Limb (tissue), 2 donors: ENCODE results near the gene HPN.
"Not testable (repeated sequence)": the region's sequence is repeated elsewhere in the genome, so short reads cannot be mapped to it uniquely, and the experiment has no call there.

Source experiments
- DNase-seq, 2 donors: peaks; one replicate each; pipeline ENCODE4 v3.0.0-alpha.2; 2016; ENCODE audit errors: extremely low spot score in 2 of 2

Gene HPN

DNA sequence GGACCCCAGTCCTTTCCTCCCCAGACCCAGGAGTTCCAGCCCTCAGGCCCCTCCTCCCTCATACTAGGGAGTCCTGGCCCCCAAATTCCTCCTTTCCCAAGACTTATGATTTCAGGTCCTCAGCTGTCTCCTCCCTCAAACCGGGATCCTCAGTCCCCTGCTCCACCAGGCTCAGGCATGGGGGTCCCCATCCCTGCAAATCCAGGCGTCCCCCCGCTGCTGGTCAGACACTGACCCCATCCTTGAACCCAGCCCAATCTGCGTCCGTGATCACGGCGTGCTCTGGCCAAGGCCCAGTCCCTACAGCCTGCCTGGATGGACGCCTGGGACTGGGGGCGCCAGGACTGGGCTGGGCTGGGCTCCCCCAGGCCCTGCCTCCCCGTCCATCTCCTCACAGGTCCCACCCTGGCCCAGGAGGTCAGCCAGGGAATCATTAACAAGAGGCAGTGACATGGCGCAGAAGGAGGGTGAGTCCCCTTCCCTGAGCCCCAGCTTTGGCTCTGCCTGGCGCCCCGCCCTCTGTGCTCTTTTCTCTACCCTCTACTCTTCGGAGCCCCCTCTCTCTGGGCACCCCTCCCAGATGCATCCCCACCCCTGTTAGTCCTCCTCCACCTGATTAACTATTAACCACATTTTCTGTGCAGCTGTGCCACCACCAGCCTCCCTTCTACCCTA, 672 bp downstream of the HPN start:
- no peak for DNase-seq

DNA sequence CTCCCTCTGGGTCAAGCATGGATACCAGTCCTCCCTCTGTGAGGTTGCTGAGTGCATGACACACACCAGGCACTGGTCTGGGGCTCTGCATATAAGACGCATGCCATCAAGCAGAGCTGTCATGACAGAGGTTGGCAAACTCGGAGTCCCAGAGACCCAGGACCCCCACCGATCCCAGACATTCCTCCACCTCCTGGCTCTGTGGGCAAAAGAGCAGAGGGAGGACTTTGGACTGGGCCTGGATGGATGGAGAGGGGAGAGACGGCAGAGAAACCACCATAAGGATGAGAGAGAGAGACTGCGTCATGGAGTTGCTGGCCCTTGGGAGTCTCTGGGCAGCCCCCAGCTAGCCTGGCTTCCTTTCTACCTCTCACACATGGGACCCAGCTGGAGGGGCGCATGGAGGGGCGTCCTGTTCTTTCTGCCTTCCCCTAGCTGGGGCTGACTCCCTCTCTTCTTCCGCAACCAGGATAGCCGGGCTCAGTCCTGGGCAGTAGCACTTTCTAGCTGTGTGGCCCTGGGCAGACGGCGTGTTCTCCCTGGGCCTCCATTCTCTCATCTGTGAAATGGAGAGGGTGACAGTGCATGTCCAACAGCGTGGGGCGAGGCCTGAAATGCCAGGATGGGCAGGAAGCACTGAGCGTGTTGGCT, 1.6 kb downstream of the HPN start:
- no peak for DNase-seq

DNA sequence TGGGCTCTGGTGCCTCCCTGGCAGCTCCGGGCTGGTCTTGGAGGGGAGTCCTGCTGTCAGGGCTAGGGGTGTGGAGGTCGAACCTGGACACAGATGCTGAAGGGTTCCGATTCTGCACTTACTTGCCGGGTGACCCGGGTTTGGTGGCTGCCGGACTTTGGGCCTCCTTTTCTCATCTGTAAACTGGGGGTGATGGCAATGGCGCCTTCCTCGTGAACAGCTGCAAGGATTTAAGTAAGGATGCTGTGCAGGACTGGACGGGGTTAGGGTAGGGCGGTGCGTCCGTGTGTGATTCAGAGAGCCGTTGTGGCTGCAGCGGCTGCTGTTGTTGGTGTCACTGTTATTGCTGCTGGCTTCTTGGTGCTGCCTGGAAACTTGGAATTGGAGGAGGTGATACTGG, 2.4 kb downstream of the HPN start:
- no peak for DNase-seq

DNA sequence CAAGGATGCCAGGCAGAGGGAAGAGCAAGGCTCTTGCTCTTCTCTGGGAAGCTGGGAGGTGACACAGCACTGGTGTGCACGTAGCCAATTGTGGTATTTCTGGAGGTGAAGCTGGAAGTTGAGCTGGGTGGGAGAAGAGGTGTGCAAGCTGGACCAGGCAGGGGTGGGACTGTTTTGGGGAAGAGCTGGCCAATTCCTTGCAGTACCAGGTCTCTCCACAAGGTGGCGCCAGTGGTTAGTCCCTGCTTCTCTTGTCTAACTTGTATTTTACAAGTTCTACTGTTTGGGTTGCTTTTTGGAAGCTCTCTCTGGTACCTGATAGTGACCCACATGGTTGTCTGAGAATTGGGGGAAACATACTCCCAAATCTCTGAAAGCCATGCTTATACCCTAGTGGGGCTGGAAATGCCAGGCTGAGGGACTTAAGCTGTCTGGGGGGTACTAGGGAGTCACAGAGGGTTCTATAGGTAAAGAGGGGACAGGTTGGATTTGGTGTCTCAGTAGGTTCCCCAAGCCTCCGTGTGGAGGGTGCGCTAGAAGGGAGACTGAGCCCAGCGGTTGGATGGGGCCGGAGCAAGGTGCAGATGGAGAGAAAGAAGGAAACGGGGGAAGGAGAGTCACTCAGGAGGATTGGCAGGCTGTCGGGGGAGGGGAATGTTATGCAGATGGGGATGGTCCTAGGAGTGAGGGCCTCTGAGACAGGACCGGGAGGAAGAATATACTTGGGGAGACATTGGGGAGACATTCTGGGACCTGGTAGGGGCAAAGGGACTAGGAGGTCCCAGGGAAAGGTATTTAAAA, 3.0 kb downstream of the HPN start:
- DNase-seq: peak in 1 of 2 donors; percentile 80

DNA sequence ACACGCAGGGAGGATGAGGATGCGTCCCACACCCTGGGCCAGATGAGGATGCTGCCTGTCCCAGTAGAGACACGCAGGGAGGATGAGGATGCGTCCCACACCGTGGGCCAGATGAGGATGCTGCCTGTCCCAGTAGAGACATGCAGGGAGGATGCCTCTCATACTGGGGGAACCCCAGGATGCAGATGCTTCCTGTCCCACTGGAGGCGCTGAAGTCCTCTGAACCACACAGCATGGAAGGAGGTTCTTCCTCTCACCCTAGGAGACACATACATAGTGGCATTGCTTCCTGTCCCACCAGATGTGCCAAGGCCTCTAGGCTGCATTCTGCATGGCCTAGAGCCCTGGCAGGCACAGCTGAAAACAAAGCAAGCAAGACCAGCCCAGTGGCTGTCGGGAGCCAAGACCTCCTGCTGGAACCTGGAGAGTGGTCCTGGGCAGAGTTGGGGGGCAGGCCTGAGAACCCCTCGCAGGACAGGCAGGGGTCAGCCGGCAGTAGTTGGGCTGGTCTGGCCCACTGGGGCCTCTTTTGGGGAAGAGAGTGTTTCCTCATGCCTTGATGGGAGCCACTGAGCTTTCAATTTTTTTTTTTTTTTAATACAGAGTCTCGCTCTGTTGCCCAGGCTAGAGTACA, 4.3 kb downstream of the HPN start:
- DNase-seq: no peak

DNA sequence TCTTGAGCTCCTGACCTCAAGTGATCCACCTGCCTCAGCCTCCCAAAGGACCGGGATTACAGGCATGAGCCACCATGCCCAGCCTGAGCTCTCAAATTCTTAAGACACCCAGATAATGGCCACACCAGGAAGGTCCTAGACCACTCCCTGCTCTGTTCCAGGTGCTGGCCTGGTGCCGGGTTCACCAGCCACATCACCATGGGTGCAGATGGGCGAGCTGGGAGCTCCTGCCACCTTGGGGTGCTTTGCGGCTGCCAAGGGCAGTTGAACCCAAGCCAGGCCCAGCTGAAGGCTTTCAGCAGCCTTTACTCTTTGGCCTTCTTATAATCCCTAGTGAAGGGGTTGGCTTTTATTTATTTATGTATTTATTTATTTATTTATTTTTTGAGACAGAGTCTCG, 4.9 kb downstream of the HPN start:
- DNase-seq: no peak

DNA sequence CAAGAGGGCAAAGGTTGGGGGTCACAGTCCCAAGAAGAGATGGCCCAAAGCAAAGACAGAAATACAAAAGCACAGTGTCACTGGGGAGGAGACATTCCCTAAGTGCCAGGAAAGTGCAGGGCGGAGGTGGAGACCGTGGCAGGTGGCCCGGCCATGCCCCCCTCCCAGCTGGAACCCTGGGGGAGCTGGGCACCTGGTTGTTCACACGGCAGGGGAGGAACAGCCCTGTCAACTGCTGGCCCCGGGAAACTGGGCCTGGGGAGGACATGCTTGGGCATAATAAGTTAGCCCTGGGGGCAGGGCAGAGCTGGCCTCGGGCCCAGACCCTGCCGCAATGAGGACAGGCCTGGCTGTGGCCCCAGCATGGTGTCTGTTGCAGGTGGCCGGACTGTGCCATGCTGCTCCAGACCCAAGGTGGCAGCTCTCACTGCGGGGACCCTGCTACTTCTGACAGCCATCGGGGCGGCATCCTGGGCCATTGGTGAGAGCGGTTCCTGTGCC, 7.4 kb downstream of the HPN start:
- no peak for DNase-seq

DNA sequence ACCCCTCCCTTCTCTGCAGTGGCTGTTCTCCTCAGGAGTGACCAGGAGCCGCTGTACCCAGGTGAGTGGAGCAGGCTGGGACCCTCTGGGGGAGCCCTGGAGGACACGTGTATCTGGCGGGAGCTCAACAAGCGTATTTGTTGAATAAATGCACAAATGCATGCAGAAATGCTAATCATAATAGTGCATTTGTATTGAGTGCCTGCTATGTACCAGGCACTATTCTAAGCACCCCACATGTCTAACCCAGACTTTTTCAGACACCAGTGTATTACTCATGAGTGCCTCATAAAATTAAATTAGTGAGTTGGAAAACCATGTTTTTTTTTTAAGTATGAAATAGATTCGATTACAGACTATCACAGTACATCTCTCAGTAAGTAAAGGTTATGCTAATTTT, 7.9 kb downstream of the HPN start:
- DNase-seq: no peak

DNA sequence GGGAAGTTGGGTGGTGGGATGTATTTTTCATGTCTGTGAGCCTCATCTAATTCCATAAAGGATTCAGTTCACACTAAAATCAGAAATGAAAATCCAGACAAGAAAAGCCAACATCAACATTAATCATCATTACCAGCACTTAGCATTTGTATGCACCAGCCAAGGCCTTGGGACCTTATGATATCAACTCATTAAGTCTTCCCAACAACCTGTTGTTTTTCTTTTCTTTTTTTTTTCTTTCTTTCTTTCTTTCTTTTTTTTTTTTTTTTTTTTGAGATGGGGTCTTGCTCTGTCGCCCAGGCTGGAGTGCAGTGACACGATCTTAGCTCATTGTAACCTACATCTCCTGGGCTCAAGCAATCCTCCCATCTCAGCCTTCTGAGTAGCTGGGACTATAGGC, 9.1 kb downstream of the HPN start:
- DNase-seq: not testable (repeated sequence)

DNA sequence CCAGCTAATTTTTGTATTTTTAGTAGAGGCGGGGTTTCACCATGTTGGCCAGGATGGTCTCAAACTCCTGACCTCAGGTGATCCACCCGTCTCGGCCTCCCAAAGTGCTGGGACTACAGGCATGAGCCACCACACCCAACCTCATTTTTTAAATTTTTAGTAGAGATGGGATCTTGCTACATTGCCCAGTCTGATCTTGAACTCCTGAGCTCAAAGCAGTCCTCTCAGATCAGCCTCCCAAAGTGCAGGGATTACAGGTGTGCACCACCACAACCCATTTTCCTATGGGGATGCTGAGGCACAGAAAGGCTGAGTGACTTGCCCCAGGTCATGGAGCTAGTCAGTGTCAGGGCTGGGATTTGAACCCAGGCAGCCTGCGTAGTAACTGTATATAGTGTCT, 9.7 kb downstream of the HPN start:
- DNase-seq: not testable (repeated sequence)

DNA sequence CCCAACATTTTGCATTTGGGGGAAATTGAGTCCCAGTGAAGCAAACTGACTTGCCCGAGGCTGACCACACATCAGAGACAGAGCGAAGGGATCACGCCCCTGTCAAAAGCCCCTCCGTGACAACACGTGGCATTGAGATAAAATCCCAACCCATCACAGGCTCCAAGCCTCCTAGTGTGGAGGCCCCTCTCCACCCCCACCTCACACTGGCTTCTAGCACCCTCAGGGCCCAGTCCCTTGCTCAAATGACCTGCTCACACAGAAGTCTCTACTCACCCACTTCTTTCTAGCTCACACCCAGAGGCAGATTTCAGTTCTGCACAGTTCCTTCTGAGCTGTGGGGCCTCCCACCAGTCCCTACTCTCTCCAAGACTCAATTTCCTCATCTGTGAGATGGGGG, 10.3 kb downstream of the HPN start:
- DNase-seq: no peak

DNA sequence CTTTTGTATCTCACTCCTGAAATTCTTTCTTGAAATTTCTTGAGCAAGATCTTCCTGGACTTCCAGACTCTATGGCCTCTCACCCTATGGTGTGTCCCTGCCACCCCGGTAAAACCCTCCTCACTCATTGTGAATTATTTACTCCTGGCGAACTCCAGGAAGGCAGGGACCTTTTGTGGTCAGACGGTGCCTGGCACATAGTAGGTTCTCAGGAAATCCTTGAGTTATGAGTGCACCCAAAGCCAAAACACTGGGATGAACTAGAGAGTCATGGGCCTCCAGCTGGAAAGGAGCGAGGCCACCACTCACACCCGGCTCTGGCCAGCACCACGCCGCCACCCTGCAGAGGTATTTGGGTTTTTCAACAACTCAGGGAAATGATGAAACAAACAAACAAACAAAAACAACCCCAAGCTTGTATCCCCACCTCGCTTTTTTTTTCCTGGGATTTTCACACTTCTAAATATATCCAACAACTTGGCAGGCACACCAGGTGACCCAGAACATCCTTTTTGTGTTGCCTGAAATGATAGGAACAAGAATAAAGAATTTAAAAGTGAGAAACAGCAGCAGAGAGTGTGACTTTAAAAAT, 11.2 kb downstream of the HPN start:
- no peak for DNase-seq

DNA sequence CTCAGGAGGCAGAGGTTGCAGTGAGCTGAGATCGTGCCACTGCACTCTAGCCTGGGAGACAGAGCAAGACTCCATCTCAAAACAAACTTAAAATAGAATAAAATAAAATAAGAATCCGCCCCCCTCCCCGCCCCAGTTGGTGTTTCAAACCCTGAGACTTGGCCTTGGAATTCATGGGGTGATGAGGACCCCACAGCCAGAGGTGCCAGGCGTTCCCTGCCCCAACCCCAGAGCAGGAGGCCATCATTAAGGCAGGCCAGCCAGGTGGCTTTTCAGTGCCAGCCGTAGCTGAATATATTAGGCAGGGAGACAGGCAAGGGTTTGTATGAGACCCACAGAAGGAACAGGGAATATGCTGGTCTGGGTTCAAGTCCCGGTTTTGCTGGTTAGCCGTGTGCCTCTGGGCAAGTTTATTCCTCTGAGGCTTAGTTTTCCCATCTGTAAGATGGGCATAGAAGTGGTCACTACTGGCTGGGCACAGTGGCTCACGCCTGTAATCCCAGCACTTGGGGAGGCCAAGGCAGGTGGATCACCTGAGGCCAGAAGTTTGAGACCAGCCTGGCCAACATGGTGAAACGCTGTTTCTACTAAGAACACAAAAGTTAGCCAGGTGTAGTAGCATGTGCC, 12.3 kb downstream of the HPN start:
- DNase-seq: no peak

DNA sequence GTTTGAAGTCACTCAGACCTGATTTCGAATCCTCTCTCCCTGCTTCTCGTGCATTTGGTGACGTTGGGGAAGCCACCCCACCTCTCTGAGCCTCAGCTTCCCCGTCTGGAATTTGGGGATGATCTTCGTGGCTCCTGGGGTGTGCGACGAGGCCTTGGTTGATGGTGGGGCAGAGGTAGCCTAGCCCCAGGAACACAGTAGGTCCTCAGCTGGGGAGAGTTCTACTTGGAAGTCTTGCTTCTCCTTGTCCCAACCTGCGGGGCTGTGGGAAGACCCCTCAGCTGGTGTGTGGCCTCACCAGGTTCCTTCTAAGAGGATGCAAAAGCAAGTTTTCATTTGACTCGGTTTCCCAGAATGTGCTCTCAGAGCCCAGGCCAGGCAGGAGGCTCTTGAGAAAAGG, 13.1 kb downstream of the HPN start:
- DNase-seq: no peak

DNA sequence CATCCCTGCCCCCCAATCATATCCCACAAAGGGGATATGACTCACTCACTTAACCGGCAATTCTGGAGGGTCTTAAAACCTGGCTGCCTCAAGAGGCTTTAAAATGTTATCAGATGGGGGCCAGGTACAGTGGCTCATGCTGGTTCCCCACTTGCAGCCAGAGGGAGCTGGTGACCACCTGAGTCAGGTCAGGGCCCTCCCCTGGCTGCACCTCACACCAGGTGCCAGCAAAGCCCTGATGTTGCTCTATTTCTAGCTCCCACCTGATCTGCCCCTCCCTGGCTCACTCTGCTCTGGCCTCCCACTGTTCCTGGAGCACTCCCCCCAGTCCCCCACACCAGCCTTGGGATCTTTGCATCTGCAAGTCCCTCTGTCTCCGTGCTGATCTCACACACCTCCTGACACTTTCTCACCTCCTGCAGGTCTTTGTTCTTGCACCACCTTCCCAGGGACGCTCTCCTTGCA, 14.2 kb downstream of the HPN start:
- DNase-seq: no peak

DNA sequence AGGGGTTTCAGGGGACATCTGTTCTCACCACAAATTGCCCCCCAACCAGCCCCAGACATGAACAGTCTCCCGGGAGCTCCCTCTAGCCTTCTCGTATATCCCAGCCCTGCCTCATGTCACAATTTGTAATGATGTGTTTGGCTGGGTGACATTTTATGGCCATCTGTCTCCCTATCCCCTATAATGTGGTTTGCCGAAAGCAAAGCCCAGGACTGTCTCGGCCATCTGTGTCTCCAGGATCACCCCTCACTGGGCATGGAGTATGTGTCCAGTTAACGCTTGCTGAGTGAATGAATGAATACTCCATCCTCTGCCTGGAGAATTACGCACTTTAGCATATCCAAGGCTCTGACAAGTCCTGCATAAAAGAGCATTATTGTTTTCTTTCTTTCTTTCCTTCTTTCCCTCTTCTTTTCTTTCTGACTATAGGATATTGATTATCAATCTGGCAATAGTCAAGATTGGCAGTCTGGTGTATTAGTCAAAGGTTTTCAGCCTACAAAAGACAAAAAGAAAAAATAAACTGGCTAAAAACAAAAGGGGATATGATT, 15.1 kb downstream of the HPN start:
- no peak for DNase-seq

DNA sequence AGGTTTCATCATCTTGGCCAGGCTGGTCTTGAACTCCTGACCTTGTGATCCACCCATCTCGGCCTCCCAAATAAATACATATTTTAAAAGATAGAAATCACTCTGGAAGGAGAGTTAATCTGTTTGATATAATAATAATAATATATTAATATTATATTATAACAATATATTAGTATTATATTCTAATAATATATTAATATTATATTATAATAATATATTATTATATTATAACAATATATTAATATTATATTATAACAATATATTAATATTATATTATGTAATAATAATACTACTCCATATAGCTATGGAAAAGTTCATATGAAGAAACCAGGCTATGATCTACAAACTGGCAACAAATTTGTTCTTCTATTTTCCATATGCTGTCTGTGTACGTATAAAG, 16.8 kb downstream of the HPN start:
- DNase-seq: no peak

DNA sequence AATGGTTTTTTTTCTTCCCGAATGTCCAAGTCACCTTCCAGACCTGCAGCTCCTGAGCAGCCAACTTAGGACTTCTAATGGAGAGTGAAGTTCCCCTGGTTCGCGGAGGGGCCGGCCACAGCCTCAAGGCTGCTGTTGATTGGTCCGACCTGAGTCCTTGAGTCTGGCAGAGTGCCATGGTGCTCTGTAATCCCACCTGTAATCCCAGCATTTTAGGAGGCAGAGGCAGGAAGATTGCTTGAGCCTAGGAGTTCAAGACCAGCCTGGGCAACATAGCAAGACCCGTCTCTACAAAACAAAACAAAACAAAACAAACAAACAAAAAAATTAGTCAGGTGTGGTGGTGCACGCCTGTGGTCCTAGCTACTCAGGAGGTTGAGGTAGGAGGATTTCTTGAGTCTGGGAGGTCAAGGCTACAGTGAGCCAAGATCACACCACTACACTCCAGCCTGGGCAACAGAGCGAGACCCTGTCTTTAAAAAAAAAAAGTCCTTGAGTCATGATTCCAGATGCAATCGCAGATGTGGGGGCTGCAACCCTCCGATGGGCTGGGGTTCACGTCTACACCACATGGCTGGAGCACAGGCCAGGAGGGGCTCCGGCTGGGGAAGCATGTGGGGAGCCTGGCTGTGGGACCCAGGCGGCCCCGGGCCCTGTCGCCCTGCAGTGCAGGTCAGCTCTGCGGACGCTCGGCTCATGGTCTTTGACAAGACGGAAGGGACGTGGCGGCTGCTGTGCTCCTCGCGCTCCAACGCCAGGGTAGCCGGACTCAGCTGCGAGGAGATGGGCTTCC, 17.7 kb downstream of the HPN start:
- no peak for DNase-seq

DNA sequence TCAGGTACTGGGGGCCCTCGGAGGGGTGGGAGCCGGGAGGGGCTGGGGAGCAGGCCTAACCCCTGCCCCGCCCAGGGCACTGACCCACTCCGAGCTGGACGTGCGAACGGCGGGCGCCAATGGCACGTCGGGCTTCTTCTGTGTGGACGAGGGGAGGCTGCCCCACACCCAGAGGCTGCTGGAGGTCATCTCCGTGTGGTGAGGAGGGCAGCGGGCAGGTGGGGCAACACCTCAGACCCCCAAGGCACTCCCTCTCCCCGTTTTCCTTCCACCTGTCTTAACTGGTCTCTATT, 18.2 kb downstream of the HPN start:
- no peak for DNase-seq

DNA sequence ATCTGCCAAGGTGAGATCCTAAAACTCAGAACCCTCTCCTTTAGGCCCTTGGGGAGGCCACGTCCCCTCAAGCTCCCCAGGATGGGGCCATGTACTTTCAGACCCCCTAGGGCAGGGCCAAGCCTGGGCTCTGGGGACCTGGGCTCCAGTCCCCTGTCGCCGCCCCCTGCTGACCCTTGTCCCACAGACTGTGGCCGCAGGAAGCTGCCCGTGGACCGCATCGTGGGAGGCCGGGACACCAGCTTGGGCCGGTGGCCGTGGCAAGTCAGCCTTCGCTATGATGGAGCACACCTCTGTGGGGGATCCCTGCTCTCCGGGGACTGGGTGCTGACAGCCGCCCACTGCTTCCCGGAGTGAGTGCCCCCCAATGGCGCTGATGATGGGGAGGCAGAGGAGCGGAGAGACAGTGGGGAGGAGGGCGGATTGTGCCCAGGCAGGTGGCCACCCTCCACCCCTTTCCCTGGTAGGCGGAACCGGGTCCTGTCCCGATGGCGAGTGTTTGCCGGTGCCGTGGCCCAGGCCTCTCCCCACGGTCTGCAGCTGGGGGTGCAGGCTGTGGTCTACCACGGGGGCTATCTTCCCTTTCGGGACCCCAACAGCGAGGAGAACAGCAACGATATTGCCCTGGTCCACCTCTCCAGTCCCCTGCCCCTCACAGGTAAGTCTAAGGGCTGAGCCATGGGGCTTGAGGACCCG, 18.8 kb downstream of the HPN start:
- DNase-seq: no peak
